GM18505 (cell line): ENCODE results near the gene UBA3.

Experiments
- ATAC-seq: cut with Tn5 transposase; IDR thresholded peaks from one replicate; pipeline ENCODE4 v1.9.1; 2021; ENCODE audit not compliant: unreplicated experiment
- POLR2A ChIP-seq: IDR thresholded peaks from 4 replicates; pipeline ENCODE4 v1.6.1; 2011; ENCODE audit warnings: borderline replicate concordance; ENCODE audit not compliant: insufficient read depth, insufficient read length; ENCODE audit errors: extremely low read depth

Gene UBA3

GRCh38 chr3:69080233-69080920 is at the start of gene UBA3:
TSS of gene UBA3 (minus strand) at chr3:69080365. CDS start at chr3:69080353, 12 bp downstream.
- ATAC-seq: peak; percentile 48
- peak; percentile 85 for TF ChIP-seq POLR2A

- no peak for ATAC-seq
- no peak for TF ChIP-seq POLR2A
These were observed 49.4 kb upstream of the UBA3 start for GRCh38 chr3:69129531-69129930.

GRCh38 chr3:69128509-69128908 is 48.3 kb upstream of the UBA3 start:
- TF ChIP-seq POLR2A: no peak
- no peak for ATAC-seq

- ATAC-seq: no peak
- TF ChIP-seq POLR2A: no peak
These were observed 46.8 kb upstream of the UBA3 start for GRCh38 chr3:69126999-69127398.

- ATAC-seq: no peak
- TF ChIP-seq POLR2A: no peak
These were observed 46.1 kb upstream of the UBA3 start for GRCh38 chr3:69126216-69126615.

- TF ChIP-seq POLR2A: no peak
- no peak for ATAC-seq
These were observed 42.2 kb upstream of the UBA3 start, which contains the start of gene LMOD3 for GRCh38 chr3:69122403-69122802. TSS of gene LMOD3 (minus strand) at chr3:69122595. CDS start at chr3:69122386, 209 bp downstream.

GRCh38 chr3:69121950-69122349 is 41.8 kb upstream of the UBA3 start:
- ATAC-seq: no peak
- no peak for TF ChIP-seq POLR2A

GRCh38 chr3:69121513-69121912 is 41.3 kb upstream of the UBA3 start:
- TF ChIP-seq POLR2A: no peak
- ATAC-seq: no peak

GRCh38 chr3:69120879-69121464 is 40.8 kb upstream of the UBA3 start:
- no peak for TF ChIP-seq POLR2A
- ATAC-seq: no peak

GRCh38 chr3:69119681-69120080 is 39.5 kb upstream of the UBA3 start:
- ATAC-seq: no peak
- no peak for TF ChIP-seq POLR2A

- no peak for ATAC-seq
- no peak for TF ChIP-seq POLR2A
These were observed 39.0 kb upstream of the UBA3 start for GRCh38 chr3:69119138-69119537.

GRCh38 chr3:69118555-69118954 is 38.4 kb upstream of the UBA3 start:
- TF ChIP-seq POLR2A: no peak
- no peak for ATAC-seq

GRCh38 chr3:69116897-69117296 is 36.7 kb upstream of the UBA3 start:
- no peak for ATAC-seq
- no peak for TF ChIP-seq POLR2A

GRCh38 chr3:69116162-69116561 is 36.0 kb upstream of the UBA3 start:
- ATAC-seq: no peak
- TF ChIP-seq POLR2A: no peak

- no peak for TF ChIP-seq POLR2A
- ATAC-seq: no peak
These were observed 35.6 kb upstream of the UBA3 start for GRCh38 chr3:69115731-69116130.

- no peak for ATAC-seq
- no peak for TF ChIP-seq POLR2A
These were observed 33.4 kb upstream of the UBA3 start for GRCh38 chr3:69113536-69113935.
